Breast epithelium (tissue), 4 donors: Measurements from ENCODE around the gene RBM5. TPM values are rescaled to one million over a fixed set of nuclear protein-coding genes. Genes with fewer than 3 reads are reported as not detected.

Experiments
- DNase-seq, 2 donors: peaks; one replicate each; pipeline ENCODE4 v3.0.0-alpha.2; 2019; ENCODE audit warnings: low spot score in 2 of 2
- H3K27ac ChIP-seq, 2 donors: fragments of 200-600 bp; sonication (generic) in 1 of 2; one replicate each; pipeline ENCODE4 v1.5.1; 2016 to 2019; ENCODE audit warnings: mild to moderate bottlenecking in 1 of 2
- H3K27me3 ChIP-seq, 2 donors: fragments of 200-600 bp; sonication (generic) in 1 of 2; one replicate each; pipeline versions ENCODE4 v1.5.1 to v1.6.0; 2017 to 2019; ENCODE audit warnings: control low read depth in 1 of 2, mild to moderate bottlenecking in 1 of 2
- H3K36me3 ChIP-seq: fragments of 200-600 bp; one replicate; pipeline ENCODE4 v1.5.1; 2019
- H3K4me1 ChIP-seq, 2 donors: fragments of 200-600 bp; sonication (generic); one replicate each; pipeline ENCODE4 v1.5.1; 2016 to 2019; ENCODE audit warnings: control low read depth in 1 of 2
- H3K4me3 ChIP-seq, 3 donors: fragments of 200-600 bp; sonication (generic); 1 replicate in 2 of 3; 2 replicates in 1 of 3; pipeline ENCODE4 v1.5.1; 2016 to 2019; ENCODE audit warnings: mild to moderate bottlenecking in 3 of 3, moderate library complexity in 2 of 3
- H3K9me3 ChIP-seq, 2 donors: fragments of 200-600 bp; sonication (generic) in 1 of 2; one replicate each; pipeline ENCODE4 v1.5.1; 2016 to 2019; ENCODE audit warnings: control low read depth in 1 of 2
- CTCF ChIP-seq, 3 donors: fragments of 450-650 bp; IDR thresholded peaks; one replicate each; pipeline ENCODE4 v1.5.1; 2016 to 2017; ENCODE audit warnings: antibody characterized with exemption in 3 of 3, mild to moderate bottlenecking in 3 of 3, moderate library complexity in 3 of 3
- POLR2A ChIP-seq: fragments of 450-650 bp; IDR thresholded peaks from one replicate; pipeline ENCODE4 v1.6.1; 2016; ENCODE audit warnings: antibody characterized with exemption, mild to moderate bottlenecking, moderate library complexity
- POLR2AphosphoS5 ChIP-seq, 3 donors: sonication (generic); formaldehyde crosslinking; IDR thresholded peaks; one replicate each; pipeline ENCODE4 v1.6.1; 2017; ENCODE audit warnings: antibody characterized with exemption in 3 of 3
- intact Hi-C: fragments of 100-400 bp; cut with DNase I; formaldehyde crosslinking; loops from one replicate; pipeline ENCODE4 v1.15.1; 2023; ENCODE audit warnings: low total_unique reads
- total RNA-seq, 3 donors: library from RNA; depleted of rRNA; stranded (reverse); fragments of >200 nt; gene quantifications; one replicate each; pipeline ENCODE4 v1.1.0, GENCODE V29; 2016

The RBM5 gene
- total RNA-seq, 3 donors from 2014 or later: 214 to 343 (median 296) TPM

GRCh38 chr3:50121072-50122032 lies 32.6 kb downstream of the RBM5 start:
- H3K4me1 ChIP-seq: peaks cover 20 to 22% of the 10 kb centered on the region in 2 donors

GRCh38 chr3:50122071-50122470 lies 33.4 kb downstream of the RBM5 start:
- Histone ChIP-seq H3K36me3 (no peaks in the 10 kb centered on the region), H3K27ac (no peak overlapping the region), H3K4me3 (no peak overlapping the region), H3K9me3 (no peaks in the 10 kb centered on the region), H3K27me3 (no peaks in the 10 kb centered on the region), H3K4me1 (peaks cover 24 to 27% of the 10 kb centered on the region in 2 donors)
- no peak for TF ChIP-seq POLR2A
- intact Hi-C loops: loop anchor here (10.0 kb wide), 1 partner anchor 63 kb away; no protein-coding TSS in a partner anchor
- no peak for DNase-seq

More at GRCh38 chr3:50121072-50122032, 32.6 kb downstream of the RBM5 start:
- H3K4me3 ChIP-seq: no peak overlapping the region
- peak overlapping the region in 1 of 2 donors; percentile 30 for H3K27ac ChIP-seq
- H3K9me3 ChIP-seq: no peaks in the 10 kb centered on the region
- intact Hi-C loops: loop anchor here (10.0 kb wide), 1 partner anchor 63 kb away; no protein-coding TSS in a partner anchor
- no peaks in the 10 kb centered on the region for H3K36me3 ChIP-seq
- H3K27me3 ChIP-seq: no peaks in the 10 kb centered on the region
- peak; percentile 64 to 85 for DNase-seq
- TF ChIP-seq POLR2AphosphoS5 (IDR thresholded peaks at IDR 0.05) (peak in 2 of 3 donors; percentile 25 to 60), POLR2A (no peak), CTCF (IDR thresholded peaks at IDR 0.05) (peak; percentile 84 to 94 (median 86))

GRCh38 chr3:50122661-50123391 lies 34.1 kb downstream of the RBM5 start:
- no peaks in the 10 kb centered on the region for H3K27me3 ChIP-seq
- no peaks in the 10 kb centered on the region for H3K9me3 ChIP-seq
- no peak overlapping the region for H3K27ac ChIP-seq
- no peak overlapping the region for H3K4me3 ChIP-seq
- peaks cover 24 to 28% of the 10 kb centered on the region in 2 donors for H3K4me1 ChIP-seq
- no peaks in the 10 kb centered on the region for H3K36me3 ChIP-seq
- DNase-seq: peak in 1 of 2 donors; percentile 49
- TF ChIP-seq POLR2A: no peak
- no peak for TF ChIP-seq CTCF (IDR thresholded peaks at IDR 0.05)
- TF ChIP-seq POLR2AphosphoS5 (IDR thresholded peaks at IDR 0.05): no peak
- intact Hi-C loops: loop anchor here (10.0 kb wide), 1 partner anchor 62 kb away; no protein-coding TSS in a partner anchor

GRCh38 chr3:50123394-50124051 lies 34.8 kb downstream of the RBM5 start:
- H3K27me3 ChIP-seq: no peaks in the 10 kb centered on the region
- peaks cover 24 to 28% of the 10 kb centered on the region in 2 donors for H3K4me1 ChIP-seq
- DNase-seq: no peak
- H3K4me3 ChIP-seq: no peak overlapping the region
- H3K27ac ChIP-seq: peak overlapping the region in 1 of 2 donors; percentile 32
- no peaks in the 10 kb centered on the region for H3K36me3 ChIP-seq
- no peaks in the 10 kb centered on the region for H3K9me3 ChIP-seq
- intact Hi-C loops: loop anchor here (10.0 kb wide), 1 partner anchor 61 kb away; no protein-coding TSS in a partner anchor
- TF ChIP-seq POLR2AphosphoS5 (IDR thresholded peaks at IDR 0.05) (no peak), CTCF (IDR thresholded peaks at IDR 0.05) (no peak), POLR2A (no peak)
